Peyer's patch (tissue), 4 donors: ENCODE results near the gene LDLRAD3. TPM values are rescaled to one million over a fixed set of nuclear protein-coding genes. Genes with fewer than 3 reads are reported as not detected.

Experiments
- DNase-seq, 3 donors: peaks; one replicate each; pipeline ENCODE4 v3.0.0-alpha.2; 2017 to 2019
- H3K27ac ChIP-seq, 4 donors: fragments of 200-600 bp; sonication (generic); one replicate each; pipeline ENCODE4 v1.5.1; 2016 to 2019
- H3K27me3 ChIP-seq, 2 donors: fragments of 200-600 bp; sonication (generic); one replicate each; pipeline ENCODE4 v1.5.1; 2019
- H3K36me3 ChIP-seq, 3 donors: fragments of 200-600 bp; sonication (generic); one replicate each; pipeline ENCODE4 v1.5.1; 2016 to 2019
- H3K4me1 ChIP-seq, 4 donors: fragments of 200-600 bp; sonication (generic); one replicate each; pipeline ENCODE4 v1.5.1; 2016 to 2019
- H3K4me3 ChIP-seq, 4 donors: fragments of 200-600 bp; sonication (generic); 1 replicate in 3 of 4; 2 replicates in 1 of 4; pipeline ENCODE4 v1.5.1; 2016 to 2019; ENCODE audit warnings: mild to moderate bottlenecking in 1 of 4
- H3K9me3 ChIP-seq, 4 donors: fragments of 200-600 bp; sonication (generic); one replicate each; pipeline ENCODE4 v1.5.1; 2016 to 2019; ENCODE audit warnings: mild to moderate bottlenecking in 1 of 4
- POLR2A ChIP-seq, 2 donors: fragments of 450-650 bp; IDR thresholded peaks; one replicate each; pipeline ENCODE4 v1.5.1; 2017; ENCODE audit warnings: antibody characterized with exemption in 2 of 2, mild to moderate bottlenecking in 2 of 2, moderate library complexity in 2 of 2
- total RNA-seq, 4 donors: library from RNA; depleted of rRNA; stranded (reverse); fragments of >200 nt; gene quantifications; one replicate each; pipeline ENCODE4 v1.1.0, GENCODE V29; 2016
- TF ChIP-seq, protein P1 (sequence below), 6 experiments: fragments of 450-650 bp in 4 of 6; fragments of 200-600 bp in 2 of 6; sonication (generic) in 1 of 6; IDR thresholded peaks; one replicate each; pipeline ENCODE4 v1.5.1; 2017 to 2019; ENCODE audit warnings: antibody characterized with exemption in 6 of 6, mild to moderate bottlenecking in 3 of 6, moderate library complexity in 1 of 6

The LDLRAD3 gene
- total RNA-seq, 4 donors from 2014 or later: 1.2 to 14.0 (median 4.8) TPM

DNA sequence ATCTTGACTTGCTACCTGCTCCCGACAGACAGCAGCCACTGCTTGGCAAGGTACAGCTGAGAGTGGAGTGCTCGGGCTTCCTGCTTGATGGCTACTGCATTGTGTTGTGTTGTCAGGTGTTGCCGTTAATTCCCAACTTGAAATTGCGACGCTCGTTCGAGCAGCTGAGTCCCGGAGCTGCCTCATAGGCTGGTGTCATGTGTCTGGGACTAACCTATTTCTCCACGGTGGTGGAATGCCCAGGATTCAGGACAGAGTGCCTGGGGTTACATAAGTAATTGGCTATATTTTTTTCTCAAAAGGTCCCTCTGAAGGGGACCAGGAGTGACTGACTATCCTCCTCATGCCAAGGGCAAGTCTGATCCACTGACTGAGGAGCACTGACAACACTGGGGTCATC is 326.8 kb downstream of the LDLRAD3 start:
- no peaks in the 10 kb centered on the region for H3K4me1 ChIP-seq
- H3K27ac ChIP-seq: no peak overlapping the region
- no peak for TF ChIP-seq POLR2A (IDR thresholded peaks at IDR 0.05)
- H3K9me3 ChIP-seq: peaks cover 0 to 4% (median 0%) of the 10 kb centered on the region in 4 donors
- no peak for DNase-seq
- no peak overlapping the region for H3K4me3 ChIP-seq
- no peaks in the 10 kb centered on the region for H3K27me3 ChIP-seq
- peaks cover 0 to 42% (median 0%) of the 10 kb centered on the region in 3 donors for H3K36me3 ChIP-seq

DNA sequence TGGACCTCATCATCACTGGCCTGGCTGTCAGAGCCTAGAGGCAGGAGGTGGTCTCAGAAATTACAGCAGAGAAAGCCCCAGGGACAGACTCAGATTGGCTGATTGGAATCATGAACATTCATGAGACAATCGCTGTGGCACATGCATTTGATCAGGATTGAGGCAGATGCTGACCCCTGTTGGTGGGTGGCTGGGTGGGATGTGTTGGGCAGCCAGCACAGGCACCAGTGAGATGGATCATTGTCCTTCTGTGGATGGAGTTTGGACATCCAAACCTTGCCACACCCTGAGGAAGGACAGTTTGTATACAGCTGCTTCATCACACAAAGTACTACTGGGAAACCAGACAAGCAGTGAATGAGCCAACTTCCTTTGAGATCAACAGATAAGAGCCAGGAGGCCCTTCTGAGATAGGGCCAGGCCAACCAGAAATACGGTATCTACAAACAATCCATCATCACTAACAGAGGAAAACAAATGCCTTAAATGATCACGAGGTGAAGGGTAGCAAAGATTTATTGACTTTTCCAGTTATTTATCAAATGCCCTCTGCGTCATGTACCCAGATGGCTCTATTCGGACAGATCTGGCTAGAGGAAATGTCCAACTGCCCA is 328.0 kb downstream of the LDLRAD3 start:
- DNase-seq: no peak
- H3K4me1 ChIP-seq: no peaks in the 10 kb centered on the region
- TF ChIP-seq, protein P1, sequence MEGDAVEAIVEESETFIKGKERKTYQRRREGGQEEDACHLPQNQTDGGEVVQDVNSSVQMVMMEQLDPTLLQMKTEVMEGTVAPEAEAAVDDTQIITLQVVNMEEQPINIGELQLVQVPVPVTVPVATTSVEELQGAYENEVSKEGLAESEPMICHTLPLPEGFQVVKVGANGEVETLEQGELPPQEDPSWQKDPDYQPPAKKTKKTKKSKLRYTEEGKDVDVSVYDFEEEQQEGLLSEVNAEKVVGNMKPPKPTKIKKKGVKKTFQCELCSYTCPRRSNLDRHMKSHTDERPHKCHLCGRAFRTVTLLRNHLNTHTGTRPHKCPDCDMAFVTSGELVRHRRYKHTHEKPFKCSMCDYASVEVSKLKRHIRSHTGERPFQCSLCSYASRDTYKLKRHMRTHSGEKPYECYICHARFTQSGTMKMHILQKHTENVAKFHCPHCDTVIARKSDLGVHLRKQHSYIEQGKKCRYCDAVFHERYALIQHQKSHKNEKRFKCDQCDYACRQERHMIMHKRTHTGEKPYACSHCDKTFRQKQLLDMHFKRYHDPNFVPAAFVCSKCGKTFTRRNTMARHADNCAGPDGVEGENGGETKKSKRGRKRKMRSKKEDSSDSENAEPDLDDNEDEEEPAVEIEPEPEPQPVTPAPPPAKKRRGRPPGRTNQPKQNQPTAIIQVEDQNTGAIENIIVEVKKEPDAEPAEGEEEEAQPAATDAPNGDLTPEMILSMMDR (IDR thresholded peaks at IDR 0.05): no peak
- H3K27me3 ChIP-seq: no peaks in the 10 kb centered on the region
- H3K4me3 ChIP-seq: no peak overlapping the region
- peaks cover 0 to 4% (median 0%) of the 10 kb centered on the region in 4 donors for H3K9me3 ChIP-seq
- no peak overlapping the region for H3K27ac ChIP-seq
- H3K36me3 ChIP-seq: peaks cover 0 to 53% (median 0%) of the 10 kb centered on the region in 3 donors

DNA sequence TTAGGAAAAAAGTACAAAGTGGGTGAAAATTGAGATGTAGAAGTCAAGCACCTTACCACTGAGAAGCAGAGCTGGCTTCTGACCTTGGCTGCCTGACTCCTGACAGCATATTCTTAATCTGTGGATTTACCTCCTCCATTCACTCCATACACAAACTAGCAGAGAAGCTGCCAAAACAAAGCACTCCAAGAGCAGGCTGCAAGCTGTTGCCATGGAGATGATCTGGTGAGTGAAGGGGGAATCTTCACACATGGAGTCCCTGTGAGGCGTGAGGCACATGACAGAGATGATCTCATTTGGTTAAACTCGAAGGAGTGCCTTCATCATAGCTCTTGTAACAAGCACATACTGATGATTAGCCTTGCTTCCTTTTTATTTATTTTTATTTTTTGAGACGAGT is 329.2 kb downstream of the LDLRAD3 start:
- no peak for DNase-seq
- TF ChIP-seq, protein P1 (IDR thresholded peaks at IDR 0.05): no peak
- TF ChIP-seq POLR2A (IDR thresholded peaks at IDR 0.05): no peak
- Histone ChIP-seq H3K36me3 (peaks cover 0 to 55% (median 0%) of the 10 kb centered on the region in 3 donors), H3K4me1 (no peaks in the 10 kb centered on the region), H3K27me3 (no peaks in the 10 kb centered on the region), H3K9me3 (peaks cover 0 to 4% (median 0%) of the 10 kb centered on the region in 4 donors), H3K4me3 (no peak overlapping the region), H3K27ac (no peak overlapping the region)

DNA sequence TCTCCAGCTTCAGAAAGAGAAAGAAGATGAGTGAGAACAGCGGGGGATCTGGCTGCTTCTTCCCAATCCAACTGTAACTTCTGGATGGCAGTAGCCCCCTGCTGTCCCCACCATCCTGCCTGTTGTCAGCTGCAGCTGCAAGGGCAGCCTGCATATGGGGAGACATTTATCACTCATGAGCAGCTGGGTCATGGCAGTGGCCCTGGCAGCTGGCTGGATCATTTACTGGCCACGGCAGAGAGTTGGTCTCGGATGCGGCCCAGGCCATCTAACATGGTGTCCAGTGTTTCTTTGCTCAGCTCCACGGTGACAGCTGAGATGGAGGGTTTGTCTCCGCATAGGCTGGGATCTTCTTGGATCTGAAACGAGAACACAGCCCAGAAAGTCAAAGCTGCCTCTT is 330.6 kb downstream of the LDLRAD3 start:
- H3K36me3 ChIP-seq: peaks cover 0 to 66% (median 0%) of the 10 kb centered on the region in 3 donors
- no peak for DNase-seq
- peaks cover 0 to 4% (median 0%) of the 10 kb centered on the region in 4 donors for H3K9me3 ChIP-seq
- no peaks in the 10 kb centered on the region for H3K4me1 ChIP-seq
- TF ChIP-seq, protein P1 (IDR thresholded peaks at IDR 0.05): no peak
- TF ChIP-seq POLR2A (IDR thresholded peaks at IDR 0.05): no peak
- H3K4me3 ChIP-seq: no peak overlapping the region
- H3K27me3 ChIP-seq: no peaks in the 10 kb centered on the region
- no peak overlapping the region for H3K27ac ChIP-seq

DNA sequence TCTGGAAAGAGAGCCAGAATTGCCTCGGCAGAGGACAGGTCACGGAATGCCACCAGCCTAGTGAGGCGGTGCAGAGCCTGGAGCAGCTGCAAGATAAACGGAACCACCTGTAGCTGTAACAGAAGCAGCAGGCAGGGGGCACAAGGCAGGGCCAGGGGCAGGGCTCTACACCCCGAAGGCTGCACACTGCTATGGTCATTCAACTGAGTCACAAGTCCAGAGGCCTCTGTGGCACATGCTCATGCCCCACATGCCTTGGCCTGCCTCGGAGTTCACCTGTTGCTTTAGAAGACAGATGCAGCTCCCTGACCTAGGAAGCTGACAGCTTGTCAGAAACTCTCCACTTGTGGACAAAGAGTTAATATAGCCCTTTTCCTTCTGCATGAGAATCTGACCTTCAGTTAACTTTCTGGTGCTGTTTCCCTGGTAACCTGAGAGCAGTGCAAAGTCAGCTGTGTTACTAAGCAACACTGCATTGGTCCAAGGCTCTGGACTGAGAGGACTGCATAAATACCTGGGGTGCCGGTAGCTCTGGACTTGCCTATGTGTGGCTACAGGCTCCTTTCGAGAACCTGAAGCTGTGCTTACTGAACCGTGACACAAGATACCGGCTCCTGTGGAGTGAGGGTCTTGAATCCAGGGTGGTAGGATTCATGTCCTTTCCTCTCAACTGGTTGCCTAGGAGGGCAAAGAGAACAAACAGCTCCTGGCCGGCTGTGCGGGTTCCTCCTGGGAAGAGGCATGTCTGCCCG is 334.8 kb downstream of the LDLRAD3 start:
- Histone ChIP-seq H3K27me3 (no peaks in the 10 kb centered on the region), H3K36me3 (peaks cover 0 to 46% (median 0%) of the 10 kb centered on the region in 3 donors), H3K27ac (no peak overlapping the region), H3K4me1 (no peaks in the 10 kb centered on the region), H3K9me3 (no peaks in the 10 kb centered on the region), H3K4me3 (no peak overlapping the region)
- TF ChIP-seq, protein P1 (IDR thresholded peaks at IDR 0.05): no peak
- TF ChIP-seq POLR2A (IDR thresholded peaks at IDR 0.05): no peak
- no peak for DNase-seq

DNA sequence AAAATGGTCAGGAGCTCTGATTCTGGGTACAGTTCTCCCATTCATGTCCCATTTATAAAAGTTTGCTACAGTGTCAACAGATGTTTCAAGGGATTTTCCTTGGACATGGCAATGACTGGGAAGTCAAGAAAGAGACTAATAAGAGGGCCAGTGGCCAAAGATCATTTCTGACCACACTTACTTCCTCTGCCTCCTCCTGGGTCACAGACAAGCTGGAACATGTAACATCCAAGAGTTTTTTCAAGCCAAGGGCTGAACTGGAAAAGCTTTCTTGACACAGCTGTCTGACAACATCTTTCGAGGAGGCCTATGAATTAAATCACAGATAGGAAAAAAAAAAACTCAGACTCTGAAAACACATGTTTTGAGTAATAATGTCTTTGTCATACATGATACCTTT is 336.7 kb downstream of the LDLRAD3 start:
- TF ChIP-seq, protein P1 (IDR thresholded peaks at IDR 0.05): no peak
- TF ChIP-seq POLR2A (IDR thresholded peaks at IDR 0.05): no peak
- H3K4me3 ChIP-seq: no peak overlapping the region
- no peaks in the 10 kb centered on the region for H3K27me3 ChIP-seq
- no peak overlapping the region for H3K27ac ChIP-seq
- H3K4me1 ChIP-seq: no peaks in the 10 kb centered on the region
- peaks cover 0 to 29% (median 0%) of the 10 kb centered on the region in 3 donors for H3K36me3 ChIP-seq
- DNase-seq: no peak
- no peaks in the 10 kb centered on the region for H3K9me3 ChIP-seq
